SK-N-SH treated with all-trans-retinoic acid at 6 μM for 48 hours (cell line): ENCODE results near the gene PRR18.

Experiments
- ATAC-seq: fragments of 200-7000 bp; cut with Tn5 transposase; 3 replicates; pipeline ENCODE4 v1.9.1; 2020; ENCODE audit warnings: mild to moderate bottlenecking, moderate library complexity
- ARNTL ChIP-seq: fragments of 450-650 bp; formaldehyde crosslinking; IDR thresholded peaks from 2 replicates; pipeline ENCODE4 v1.5.0; 2020; ENCODE audit warnings: low read depth, mild to moderate bottlenecking, moderate library complexity, borderline replicate concordance
- BACH2 ChIP-seq: fragments of 250-450 bp; sonication (Bioruptor Pico); IDR thresholded peaks from 2 replicates; pipeline ENCODE4 v1.9.0; 2021; ENCODE audit warnings: mild to moderate bottlenecking, borderline replicate concordance
- CREB5 ChIP-seq: fragments of 250-450 bp; sonication (Bioruptor Pico); IDR thresholded peaks from 2 replicates; pipeline ENCODE4 v1.5.1; 2020; ENCODE audit warnings: low read depth, mild to moderate bottlenecking, moderate library complexity
- CSRNP3 ChIP-seq: fragments of 250-450 bp; sonication (Bioruptor Pico); IDR thresholded peaks from 2 replicates; pipeline ENCODE4 v1.5.1; 2021; ENCODE audit warnings: mild to moderate bottlenecking, moderate library complexity
- OSR1 ChIP-seq: fragments of 250-450 bp; sonication (Bioruptor Pico); IDR thresholded peaks from 2 replicates; pipeline ENCODE4 v1.8.0; 2022; ENCODE audit warnings: moderate library complexity, mild to moderate bottlenecking, inconsistent platforms
- PATZ1 ChIP-seq: fragments of 250-450 bp; sonication (Bioruptor Pico); IDR thresholded peaks from 2 replicates; pipeline ENCODE4 v1.8.0; 2020; ENCODE audit warnings: mild to moderate bottlenecking, moderate library complexity, borderline replicate concordance
- POU6F1 ChIP-seq: fragments of 250-450 bp; sonication (Bioruptor Pico); IDR thresholded peaks from 2 replicates; pipeline ENCODE4 v1.8.0; 2021; ENCODE audit warnings: low read depth, mild to moderate bottlenecking, moderate library complexity, borderline replicate concordance
- PPARA ChIP-seq: fragments of 250-450 bp; sonication (Bioruptor Pico); IDR thresholded peaks from 2 replicates; pipeline ENCODE4 v1.5.0; 2020; ENCODE audit warnings: mild to moderate bottlenecking, borderline replicate concordance
- SNAI2 ChIP-seq: fragments of 250-450 bp; sonication (Bioruptor Pico); IDR thresholded peaks from 2 replicates; pipeline ENCODE4 v1.5.0; 2020; ENCODE audit warnings: mild to moderate bottlenecking, moderate library complexity
- TCF4 ChIP-seq: fragments of 250-450 bp; sonication (Bioruptor Pico); IDR thresholded peaks from 2 replicates; pipeline ENCODE4 v1.8.0; 2021; ENCODE audit warnings: mild to moderate bottlenecking, moderate library complexity, borderline replicate concordance
- TOX ChIP-seq: fragments of 250-450 bp; sonication (Bioruptor Pico); IDR thresholded peaks from 2 replicates; pipeline ENCODE4 v1.8.0; 2021; ENCODE audit warnings: mild to moderate bottlenecking, moderate library complexity, borderline replicate concordance
- TSHZ2 ChIP-seq: fragments of 250-450 bp; sonication (Bioruptor Pico); IDR thresholded peaks from 2 replicates; pipeline ENCODE4 v1.5.0; 2020; ENCODE audit warnings: mild to moderate bottlenecking, moderate library complexity
- ZFP3 ChIP-seq: fragments of 250-450 bp; sonication (Bioruptor Pico); IDR thresholded peaks from 2 replicates; pipeline ENCODE4 v1.5.0; 2020; ENCODE audit warnings: mild to moderate bottlenecking, moderate library complexity
- ZNF565 ChIP-seq: fragments of 450-650 bp; formaldehyde crosslinking; conservative IDR thresholded peaks from 2 replicates; pipeline ENCODE4 v1.5.0; 2020; ENCODE audit warnings: low read depth, mild to moderate bottlenecking, moderate library complexity
- ZNF70 ChIP-seq: fragments of 450-650 bp; formaldehyde crosslinking; IDR thresholded peaks from 2 replicates; pipeline ENCODE4 v1.5.0; 2020; ENCODE audit warnings: mild to moderate bottlenecking, moderate library complexity

The PRR18 gene

GRCh38 chr6:166307082-166308032 lies 835 bp downstream of the PRR18 start:
- TF ChIP-seq ZNF70 (CRISPR knock-in tag) = no peak
- TF ChIP-seq BACH2 (CRISPR knock-in tag) = no peak
- no peak for TF ChIP-seq ARNTL (CRISPR knock-in tag)
- TF ChIP-seq TSHZ2 (CRISPR knock-in tag) = no peak
- no peak for TF ChIP-seq CSRNP3 (CRISPR knock-in tag)
- no peak for TF ChIP-seq ZFP3 (CRISPR knock-in tag)
- peak; percentile 29; the same call in 2 of the 3 replicates for ATAC-seq

GRCh38 chr6:166306378-166307081 lies 1.7 kb downstream of the PRR18 start:
- no peak for ATAC-seq
- no peak for TF ChIP-seq PATZ1
- no peak for TF ChIP-seq ZNF70 (CRISPR knock-in tag)
- no peak for TF ChIP-seq CREB5 (CRISPR knock-in tag)
- no peak for TF ChIP-seq BACH2 (CRISPR knock-in tag)
- no peak for TF ChIP-seq TOX (CRISPR knock-in tag)
- no peak for TF ChIP-seq TCF4
- no peak for TF ChIP-seq OSR1 (CRISPR knock-in tag)
- TF ChIP-seq SNAI2 (CRISPR knock-in tag) = no peak
- no peak for TF ChIP-seq PPARA
- no peak for TF ChIP-seq POU6F1 (CRISPR knock-in tag)
- TF ChIP-seq ZNF565 (CRISPR knock-in tag) = no peak
- TF ChIP-seq ZFP3 (CRISPR knock-in tag) = no peak

GRCh38 chr6:166305562-166306117 lies 2.6 kb downstream of the PRR18 start:
- no peak for ATAC-seq
- no peak for TF ChIP-seq TOX (CRISPR knock-in tag)
- no peak for TF ChIP-seq BACH2 (CRISPR knock-in tag)
- TF ChIP-seq PATZ1 = no peak
